ENCODE results near the gene COG8. TPM values are rescaled to one million over a fixed set of nuclear protein-coding genes. Genes with fewer than 3 reads are reported as not detected.

COG8 gene
- total RNA-seq, 1 donor from 2014 or later: 32.4 TPM

GRCh38 chr16:69329369-69330285 is 9.7 kb downstream of the COG8 start:
- H3K36me3 ChIP-seq (ENCODE audit: insufficient read depth, low read length): peaks cover 36% of the 10 kb centered on the region
- peak overlapping the region; percentile 26 for H3K27ac ChIP-seq (ENCODE audit: low read depth, low read length)
- peak overlapping the region; percentile 85 for H3K9ac ChIP-seq (ENCODE audit: low read length)
- Mint-ChIP-seq H3K4me1 (ENCODE audit: low read depth, unreplicated experiment) (peaks cover 20% of the 10 kb centered on the region), H3K9me3 (ENCODE audit: unreplicated experiment) (no peaks in the 10 kb centered on the region), H3K27ac (ENCODE audit: unreplicated experiment) (peak overlapping the region; percentile 85), H3K36me3 (ENCODE audit: low read depth, unreplicated experiment) (peaks cover 19% of the 10 kb centered on the region), H3K27me3 (ENCODE audit: low read depth, unreplicated experiment) (no peaks in the 10 kb centered on the region), H3K4me3 (ENCODE audit: unreplicated experiment) (peak overlapping the region; percentile 88)
- H3K27me3 ChIP-seq (ENCODE audit: insufficient read depth, low read length): no peaks in the 10 kb centered on the region
- H3K4me3 ChIP-seq (ENCODE audit: insufficient read depth, low read depth, low read length): peak overlapping the region; percentile 58
- H3K4me1 ChIP-seq (ENCODE audit: insufficient read depth, low read length): peaks cover 28% of the 10 kb centered on the region
- H3K79me2 ChIP-seq (ENCODE audit: insufficient read depth, low read length): peaks cover 75% of the 10 kb centered on the region
- TF ChIP-seq EZH2 (IDR thresholded peaks at IDR 0.05; ENCODE audit: insufficient read depth, low read length) (no peak), CTCF (IDR thresholded peaks at IDR 0.05; ENCODE audit: insufficient read depth, low read depth, low read length) (no peak)
- peaks cover 48% of the 10 kb centered on the region for H4K20me1 ChIP-seq (ENCODE audit: insufficient read depth, low read length)
- no peak for DNase-seq (ENCODE audit: low read depth)
- no peaks in the 10 kb centered on the region for H3K9me3 ChIP-seq (ENCODE audit: insufficient read depth, low read depth, low read length)
- no peak for FAIRE-seq
- peak overlapping the region; percentile 96 for H3K4me2 ChIP-seq (ENCODE audit: low read length)
- H2AFZ ChIP-seq (ENCODE audit: low read depth, low read length): peak overlapping the region; percentile 45

GRCh38 chr16:69328854-69329316 is 10.5 kb downstream of the COG8 start:
- peaks cover 35% of the 10 kb centered on the region for H3K36me3 ChIP-seq (ENCODE audit: insufficient read depth, low read length)
- H4K20me1 ChIP-seq (ENCODE audit: insufficient read depth, low read length): peaks cover 55% of the 10 kb centered on the region
- H3K27me3 Mint-ChIP-seq (ENCODE audit: low read depth, unreplicated experiment): no peaks in the 10 kb centered on the region
- H3K9me3 ChIP-seq (ENCODE audit: insufficient read depth, low read depth, low read length): no peaks in the 10 kb centered on the region
- H2AFZ ChIP-seq (ENCODE audit: low read depth, low read length): no peak overlapping the region
- no peaks in the 10 kb centered on the region for H3K27me3 ChIP-seq (ENCODE audit: insufficient read depth, low read length)
- no peak overlapping the region for H3K27ac ChIP-seq (ENCODE audit: low read depth, low read length)
- H3K4me1 ChIP-seq (ENCODE audit: insufficient read depth, low read length): peaks cover 28% of the 10 kb centered on the region
- FAIRE-seq (no peak), DNase-seq (ENCODE audit: low read depth) (no peak)
- H3K27ac Mint-ChIP-seq (ENCODE audit: unreplicated experiment): no peak overlapping the region
- H3K79me2 ChIP-seq (ENCODE audit: insufficient read depth, low read length): peaks cover 77% of the 10 kb centered on the region
- H3K4me2 ChIP-seq (ENCODE audit: low read length): peak overlapping the region; percentile 96
- TF ChIP-seq EZH2 (IDR thresholded peaks at IDR 0.05; ENCODE audit: insufficient read depth, low read length): no peak
- no peak for TF ChIP-seq CTCF (IDR thresholded peaks at IDR 0.05; ENCODE audit: insufficient read depth, low read depth, low read length)
- peaks cover 20% of the 10 kb centered on the region for H3K4me1 Mint-ChIP-seq (ENCODE audit: low read depth, unreplicated experiment)
- H3K9ac ChIP-seq (ENCODE audit: low read length): peak overlapping the region; percentile 85
- no peaks in the 10 kb centered on the region for H3K9me3 Mint-ChIP-seq (ENCODE audit: unreplicated experiment)
- peak overlapping the region; percentile 58 for H3K4me3 ChIP-seq (ENCODE audit: insufficient read depth, low read depth, low read length)
- H3K4me3 Mint-ChIP-seq (ENCODE audit: unreplicated experiment): peak overlapping the region; percentile 88
- H3K36me3 Mint-ChIP-seq (ENCODE audit: low read depth, unreplicated experiment): peaks cover 19% of the 10 kb centered on the region

Measured in astrocyte (in vitro differentiated cells and primary cell).